DND-41 (cell line): ENCODE data around the gene CRIP3.

Source experiments
- ATAC-seq: fragments of 200-7000 bp; cut with Tn5 transposase; 3 replicates; pipeline ENCODE4 v1.9.1; 2021; ENCODE audit warnings: low read depth; ENCODE audit not compliant: insufficient read depth
- DNase-seq: peaks from one replicate; pipeline ENCODE4 v3.0.0-alpha.2; 2020
- H2AFZ ChIP-seq: 2 replicates; pipeline ENCODE4 v1.6.0; 2012; ENCODE audit warnings: low read depth, low read length
- H3K27ac ChIP-seq: 2 replicates; pipeline ENCODE4 v1.5.1; 2012; ENCODE audit warnings: low read length, inconsistent platforms
- H3K27me3 ChIP-seq: fragments of 200-600 bp; sonication (generic); 2 replicates; pipeline ENCODE4 v1.6.0; 2012; ENCODE audit warnings: low read length, mild to moderate bottlenecking, inconsistent platforms; ENCODE audit not compliant: insufficient read depth, poor library complexity
- H3K36me3 ChIP-seq: 2 replicates; pipeline ENCODE4 v1.5.1; 2012; ENCODE audit warnings: low read length, inconsistent platforms; ENCODE audit not compliant: insufficient read depth
- H3K4me1 ChIP-seq: 2 replicates; pipeline ENCODE4 v1.5.1; 2012; ENCODE audit warnings: mild to moderate bottlenecking, low read length; ENCODE audit not compliant: insufficient read depth
- H3K4me2 ChIP-seq: 2 replicates; pipeline ENCODE4 v1.6.0; 2012; ENCODE audit warnings: mild to moderate bottlenecking, moderate library complexity, low read length, inconsistent platforms; ENCODE audit not compliant: insufficient read depth
- H3K4me3 ChIP-seq, 2 experiments: fragments of 200-600 bp in 1 of 2; shearing (Covaris generic) in 1 of 2; 2 replicates each; pipeline ENCODE4 v1.5.1; 2012 to 2016; ENCODE audit warnings: inconsistent platforms in 2 of 2, low read length in 2 of 2, mild to moderate bottlenecking in 2 of 2, low read depth in 1 of 2, moderate library complexity in 1 of 2
- H3K79me2 ChIP-seq: 2 replicates; pipeline ENCODE4 v1.6.0; 2012; ENCODE audit warnings: low read length, inconsistent platforms; ENCODE audit not compliant: insufficient read depth
- H3K9ac ChIP-seq: 2 replicates; pipeline ENCODE4 v1.6.0; 2012; ENCODE audit warnings: low read depth, mild to moderate bottlenecking, inconsistent platforms, low read length, moderate library complexity
- H3K9me3 ChIP-seq: 2 replicates; pipeline ENCODE4 v1.5.1; 2012; ENCODE audit warnings: low read length, moderate library complexity, mild to moderate bottlenecking, inconsistent platforms; ENCODE audit not compliant: insufficient read depth, severe bottlenecking
- H4K20me1 ChIP-seq: 2 replicates; pipeline ENCODE4 v1.6.0; 2012; ENCODE audit warnings: low read length; ENCODE audit not compliant: insufficient read depth
- CTCF ChIP-seq: IDR thresholded peaks from 2 replicates; pipeline ENCODE4 v1.5.1; 2012; ENCODE audit warnings: borderline replicate concordance, low read length, moderate library complexity, mild to moderate bottlenecking; ENCODE audit not compliant: poor library complexity, severe bottlenecking; ENCODE audit errors: extremely low read depth
- EZH2 ChIP-seq: IDR thresholded peaks from 3 replicates; pipeline ENCODE4 v1.6.1; 2012; ENCODE audit warnings: borderline replicate concordance, low read depth, mild to moderate bottlenecking, moderate library complexity, low read length, inconsistent platforms; ENCODE audit not compliant: severe bottlenecking

The CRIP3 gene

GRCh38 chr6:43275801-43276576 lies 32.6 kb downstream of the CRIP3 start:
- no peak for TF ChIP-seq EZH2
- no peak for TF ChIP-seq CTCF
- H3K4me2 ChIP-seq = no peak overlapping the region
- H3K27me3 ChIP-seq = peaks cover 8% of the 10 kb centered on the region
- ATAC-seq = no peak
- H3K4me1 ChIP-seq = no peaks in the 10 kb centered on the region
- H4K20me1 ChIP-seq = no peaks in the 10 kb centered on the region
- no peak overlapping the region for H3K4me3 ChIP-seq
- no peaks in the 10 kb centered on the region for H3K9me3 ChIP-seq
- H3K79me2 ChIP-seq = no peaks in the 10 kb centered on the region
- no peaks in the 10 kb centered on the region for H3K36me3 ChIP-seq
- no peak overlapping the region for H2AFZ ChIP-seq
- DNase-seq = no peak
- H3K27ac ChIP-seq = no peak overlapping the region
- H3K9ac ChIP-seq = no peak overlapping the region

GRCh38 chr6:43274916-43275597 lies 33.6 kb downstream of the CRIP3 start:
- Histone ChIP-seq H3K4me1 (peaks cover 2% of the 10 kb centered on the region), H3K4me2 (no peak overlapping the region), H2AFZ (no peak overlapping the region), H3K4me3 (no peak overlapping the region), H3K36me3 (no peaks in the 10 kb centered on the region), H3K79me2 (no peaks in the 10 kb centered on the region), H3K27me3 (peaks cover 11% of the 10 kb centered on the region), H3K9ac (no peak overlapping the region), H3K27ac (no peak overlapping the region), H3K9me3 (no peaks in the 10 kb centered on the region), H4K20me1 (no peaks in the 10 kb centered on the region)
- DNase-seq (no peak), ATAC-seq (no peak)
- TF ChIP-seq EZH2 (no peak), CTCF (no peak)

DNA sequence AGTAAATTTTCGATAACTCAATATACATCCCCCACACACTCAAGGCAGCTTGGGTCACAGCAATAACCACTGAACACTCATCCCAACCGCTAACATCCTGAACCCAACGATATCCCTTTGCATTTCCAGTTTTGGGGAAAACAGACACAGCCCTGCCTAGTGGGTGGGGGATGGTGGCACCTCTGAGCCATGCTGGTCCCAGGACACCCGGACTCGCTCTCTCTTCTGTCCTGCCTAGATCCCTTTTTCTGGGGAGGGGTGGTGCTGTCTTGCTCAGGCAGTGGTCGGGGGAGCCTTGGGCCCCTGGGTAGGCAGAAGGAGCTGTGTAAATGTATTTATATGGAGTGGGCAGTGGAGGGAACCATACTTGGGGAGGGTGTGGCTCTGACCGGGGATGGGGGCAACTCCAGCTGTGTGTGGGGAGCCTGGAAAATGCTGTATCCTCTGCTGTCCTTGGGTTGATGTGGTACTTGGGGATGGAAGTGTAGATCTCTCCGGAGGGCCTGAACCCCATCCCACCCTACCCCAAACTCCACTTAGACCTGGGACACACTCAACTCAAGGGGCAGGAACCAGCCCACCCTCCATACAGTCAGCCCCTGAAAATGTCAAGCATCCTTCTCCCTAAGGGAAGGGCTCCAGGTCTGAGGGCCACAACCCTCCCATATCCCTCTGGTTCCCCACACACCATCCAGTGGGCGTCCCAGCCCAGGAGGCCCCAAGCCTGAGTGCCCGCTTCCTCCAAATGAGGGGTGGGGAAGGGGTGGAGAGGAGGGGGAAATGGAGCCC lies 34.3 kb downstream of the CRIP3 start:
- Histone ChIP-seq H4K20me1 (no peaks in the 10 kb centered on the region), H3K79me2 (no peaks in the 10 kb centered on the region), H3K9ac (no peak overlapping the region), H3K27ac (no peak overlapping the region), H3K4me2 (no peak overlapping the region), H2AFZ (no peak overlapping the region), H3K36me3 (no peaks in the 10 kb centered on the region), H3K27me3 (peaks cover 18% of the 10 kb centered on the region), H3K4me1 (peaks cover 9% of the 10 kb centered on the region), H3K4me3 (no peak overlapping the region), H3K9me3 (no peaks in the 10 kb centered on the region)
- no peak for TF ChIP-seq EZH2
- TF ChIP-seq CTCF = no peak
- DNase-seq = no peak
- ATAC-seq = no peak
